Caco-2 (cell line): ENCODE measurements around the gene VPS52. TPM values are rescaled to one million over a fixed set of nuclear protein-coding genes. Genes with fewer than 3 reads are reported as not detected.

Experiments used
- BruUV-seq: library from RNA; stranded (reverse); fragments of 400-500 nt; replicated peaks from 2 replicates; lab custom pipeline; 2021; lab: Mats Ljungman, UMichigan
- CTCF ChIA-PET: fragments of 300-600 bp; sonication (Branson Sonifier 250); formaldehyde crosslinking; loops from one replicate; lab custom pipeline; 2022; ENCODE audit warnings: antibody characterized with exemption; lab: Charles Lee
- POLR2A ChIA-PET: fragments of 300-600 bp; sonication (Branson Sonifier 250); formaldehyde crosslinking; loops from one replicate; lab custom pipeline; 2022; ENCODE audit warnings: antibody characterized with exemption; lab: Charles Lee
- DNase-seq, 2 experiments: peaks; one replicate each; pipeline versions ENCODE4 v3.0.0 to v3.0.0-alpha.2; 2020 to 2022
- H3K27me3 ChIP-seq: replicated peaks from 2 replicates; pipeline ENCODE4 v1.6.0; 2011; ENCODE audit warnings: low read length; ENCODE audit not compliant: control insufficient read depth, insufficient read depth
- H3K36me3 ChIP-seq: 2 replicates; pipeline ENCODE4 v1.5.1; 2011; ENCODE audit warnings: low read length; ENCODE audit not compliant: control insufficient read depth, insufficient read depth
- H3K4me1 ChIP-seq: fragments of 250-450 bp; sonication (Bioruptor Pico); 2 replicates; pipeline ENCODE4 v1.5.1; 2020; ENCODE audit warnings: mild to moderate bottlenecking
- H3K4me3 ChIP-seq: 2 replicates; pipeline ENCODE4 v1.5.1; 2011; ENCODE audit warnings: low read depth, mild to moderate bottlenecking, control low read depth, low read length
- H3K9me3 ChIP-seq: fragments of 250-450 bp; sonication (Bioruptor Pico); 2 replicates; pipeline ENCODE4 v1.5.1; 2020; ENCODE audit warnings: mild to moderate bottlenecking, moderate library complexity
- H3K27ac Mint-ChIP-seq: one replicate; pipeline ENCODE4 v1.8.0; 2022; ENCODE audit warnings: mixed read lengths; ENCODE audit not compliant: unreplicated experiment
- H3K27me3 Mint-ChIP-seq: one replicate; pipeline ENCODE4 v1.8.0; 2022; ENCODE audit warnings: mixed read lengths; ENCODE audit not compliant: insufficient read depth, unreplicated experiment
- H3K36me3 Mint-ChIP-seq: one replicate; pipeline ENCODE4 v1.8.0; 2022; ENCODE audit warnings: mild to moderate bottlenecking, mixed read lengths; ENCODE audit not compliant: insufficient read depth, unreplicated experiment
- H3K4me1 Mint-ChIP-seq: one replicate; pipeline ENCODE4 v1.8.0; 2022; ENCODE audit warnings: low read depth, mixed read lengths; ENCODE audit not compliant: unreplicated experiment
- H3K4me3 Mint-ChIP-seq: one replicate; pipeline ENCODE4 v1.8.0; 2022; ENCODE audit warnings: mild to moderate bottlenecking, moderate library complexity, mixed read lengths; ENCODE audit not compliant: unreplicated experiment
- H3K9me3 Mint-ChIP-seq: one replicate; pipeline ENCODE4 v1.8.0; 2022; ENCODE audit warnings: mixed read lengths; ENCODE audit not compliant: unreplicated experiment
- intact Hi-C: fragments of 100-400 bp; cut with micrococcal nuclease; formaldehyde crosslinking; loops from one replicate; pipeline ENCODE4 v1.10.0; 2022; ENCODE audit not compliant: unreplicated experiment
- total RNA-seq: library from RNA; stranded (reverse); gene quantifications from 2 replicates; pipeline ENCODE4 v1.2.3, GENCODE V29; 2022
- TF ChIP-seq, protein P1 (sequence below), 2 experiments: fragments of 200-600 bp in 1 of 2; IDR thresholded peaks; 1 replicate in 1 of 2; 2 replicates in 1 of 2; pipeline versions ENCODE4 v1.5.1 to v1.8.0; 2011 to 2022; ENCODE audit warnings: antibody characterized with exemption in 1 of 2, control low read depth in 1 of 2, inconsistent platforms in 1 of 2, low read depth in 1 of 2, low read length in 1 of 2, mild to moderate bottlenecking in 1 of 2, moderate library complexity in 1 of 2; ENCODE audit not compliant: insufficient read depth in 1 of 2, severe bottlenecking in 1 of 2, unreplicated experiment in 1 of 2

VPS52 gene
- total RNA-seq, 1 experiment from 2014 or later, result 55.6 TPM

DNA sequence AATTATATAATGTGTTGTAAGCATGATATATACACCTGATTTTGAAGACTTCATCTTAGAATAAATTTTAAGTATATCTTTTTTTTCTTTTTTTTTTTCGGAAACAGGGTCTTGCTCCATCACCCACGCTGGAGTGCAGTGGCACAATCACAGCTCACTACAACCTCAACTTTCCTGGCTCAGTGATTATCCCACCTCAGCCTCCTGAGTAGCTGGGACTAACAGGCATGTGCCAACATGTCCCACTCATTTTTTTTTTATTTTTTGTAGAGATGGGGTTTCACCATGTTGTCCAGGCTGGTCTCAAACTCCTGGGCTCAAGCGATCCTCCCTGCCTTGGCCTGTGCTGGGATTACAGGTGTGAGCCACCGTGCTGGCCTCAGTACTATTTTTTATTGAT lies 17.1 kb downstream of the VPS52 start:
- no peaks in the 10 kb centered on the region for H3K9me3 ChIP-seq
- H3K4me1 Mint-ChIP-seq, result peaks cover 10% of the 10 kb centered on the region
- intact Hi-C loops, result no loop called here
- H3K4me3 Mint-ChIP-seq, result no peak overlapping the region
- peaks cover 27% of the 10 kb centered on the region for H3K36me3 Mint-ChIP-seq
- CTCF ChIA-PET, result interaction anchor here (0.5 kb wide), 1 partner anchor 83 kb away, joined by 3 read pairs; no protein-coding TSS in a partner anchor
- no peak overlapping the region for H3K27ac Mint-ChIP-seq
- H3K4me1 ChIP-seq, result peaks cover 15% of the 10 kb centered on the region
- no peaks in the 10 kb centered on the region for H3K9me3 Mint-ChIP-seq
- no peaks in the 10 kb centered on the region; the same call in 1 of the 2 replicates for H3K36me3 ChIP-seq
- H3K4me3 ChIP-seq, result no peak overlapping the region
- H3K27me3 Mint-ChIP-seq, result no peaks in the 10 kb centered on the region
- DNase-seq, result no peak
- no peaks in the 10 kb centered on the region for H3K27me3 ChIP-seq
- POLR2A ChIA-PET, result no interaction called here
- no TSS peak for BruUV-seq
- TF ChIP-seq, protein P1, sequence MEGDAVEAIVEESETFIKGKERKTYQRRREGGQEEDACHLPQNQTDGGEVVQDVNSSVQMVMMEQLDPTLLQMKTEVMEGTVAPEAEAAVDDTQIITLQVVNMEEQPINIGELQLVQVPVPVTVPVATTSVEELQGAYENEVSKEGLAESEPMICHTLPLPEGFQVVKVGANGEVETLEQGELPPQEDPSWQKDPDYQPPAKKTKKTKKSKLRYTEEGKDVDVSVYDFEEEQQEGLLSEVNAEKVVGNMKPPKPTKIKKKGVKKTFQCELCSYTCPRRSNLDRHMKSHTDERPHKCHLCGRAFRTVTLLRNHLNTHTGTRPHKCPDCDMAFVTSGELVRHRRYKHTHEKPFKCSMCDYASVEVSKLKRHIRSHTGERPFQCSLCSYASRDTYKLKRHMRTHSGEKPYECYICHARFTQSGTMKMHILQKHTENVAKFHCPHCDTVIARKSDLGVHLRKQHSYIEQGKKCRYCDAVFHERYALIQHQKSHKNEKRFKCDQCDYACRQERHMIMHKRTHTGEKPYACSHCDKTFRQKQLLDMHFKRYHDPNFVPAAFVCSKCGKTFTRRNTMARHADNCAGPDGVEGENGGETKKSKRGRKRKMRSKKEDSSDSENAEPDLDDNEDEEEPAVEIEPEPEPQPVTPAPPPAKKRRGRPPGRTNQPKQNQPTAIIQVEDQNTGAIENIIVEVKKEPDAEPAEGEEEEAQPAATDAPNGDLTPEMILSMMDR (IDR thresholded peaks at IDR 0.05; ENCODE audit: insufficient read depth in 1 of 2, low read depth in 1 of 2, low read length in 1 of 2, severe bottlenecking in 1 of 2, unreplicated experiment in 1 of 2), result no peak

DNA sequence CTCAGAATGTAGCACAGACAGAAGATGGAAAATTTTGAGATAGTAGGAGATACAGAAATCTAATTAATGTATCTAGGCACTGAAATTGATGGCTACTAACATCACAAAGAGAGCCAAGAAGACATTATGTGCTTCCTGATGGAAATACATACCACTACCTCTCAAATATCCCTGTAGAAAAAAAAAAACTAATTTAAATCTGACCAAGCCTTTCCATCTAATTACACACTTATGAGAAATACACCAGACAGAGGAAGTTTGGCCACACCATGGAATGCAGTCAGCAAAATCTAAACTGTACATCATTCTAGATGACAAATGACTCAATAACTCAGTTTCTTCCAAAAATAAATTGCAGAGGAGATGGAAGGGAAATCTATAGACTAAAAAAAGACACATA lies 18.9 kb downstream of the VPS52 start:
- Mint-ChIP-seq H3K4me1 (peaks cover 10% of the 10 kb centered on the region), H3K36me3 (peaks cover 37% of the 10 kb centered on the region), H3K9me3 (no peaks in the 10 kb centered on the region), H3K4me3 (no peak overlapping the region), H3K27me3 (no peaks in the 10 kb centered on the region), H3K27ac (no peak overlapping the region)
- Histone ChIP-seq H3K27me3 (no peaks in the 10 kb centered on the region), H3K36me3 (no peaks in the 10 kb centered on the region), H3K4me3 (no peak overlapping the region), H3K9me3 (no peaks in the 10 kb centered on the region), H3K4me1 (peaks cover 5% of the 10 kb centered on the region; the same call in 1 of the 2 replicates)
- ChIA-PET POLR2A (no interaction called here), CTCF (no interaction called here)
- no peak for DNase-seq
- intact Hi-C loops, result no loop called here
- TF ChIP-seq, protein P1 (IDR thresholded peaks at IDR 0.05; ENCODE audit: insufficient read depth in 1 of 2, low read depth in 1 of 2, low read length in 1 of 2, severe bottlenecking in 1 of 2, unreplicated experiment in 1 of 2), result no peak
- no TSS peak for BruUV-seq

DNA sequence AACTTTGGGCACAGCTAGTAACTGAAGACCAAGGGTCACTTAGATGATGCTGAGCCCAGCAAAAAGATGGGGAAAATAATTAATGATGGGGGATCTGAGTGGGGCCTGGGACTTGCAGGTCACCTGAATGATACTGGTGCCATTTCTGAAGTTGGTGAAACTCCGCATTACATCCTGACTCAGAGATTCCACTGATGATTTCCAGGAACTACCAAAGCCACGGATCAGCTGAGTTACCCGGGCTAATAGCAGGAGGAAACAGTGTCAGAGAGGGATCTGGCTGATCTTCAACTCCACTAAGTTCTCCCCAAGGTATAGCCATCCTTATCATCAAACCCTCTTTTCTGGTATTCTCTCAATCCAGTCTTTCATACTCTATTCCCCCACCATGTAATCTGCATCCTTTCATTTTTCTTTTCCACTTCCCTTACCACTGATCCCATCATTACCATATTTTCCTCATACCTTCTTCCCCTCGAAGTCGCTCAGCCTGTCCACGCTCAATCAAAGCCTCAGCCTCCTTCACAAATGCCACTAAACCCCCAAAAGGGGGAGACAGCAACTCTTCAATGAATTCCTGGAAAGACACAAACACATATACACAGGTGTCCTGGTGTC lies 20.2 kb downstream of the VPS52 start:
- TF ChIP-seq, protein P1 (IDR thresholded peaks at IDR 0.05; ENCODE audit: insufficient read depth in 1 of 2, low read depth in 1 of 2, low read length in 1 of 2, severe bottlenecking in 1 of 2, unreplicated experiment in 1 of 2), result no peak
- Mint-ChIP-seq H3K27ac (no peak overlapping the region), H3K36me3 (peaks cover 33% of the 10 kb centered on the region), H3K9me3 (no peaks in the 10 kb centered on the region), H3K4me1 (peaks cover 10% of the 10 kb centered on the region), H3K4me3 (no peak overlapping the region), H3K27me3 (no peaks in the 10 kb centered on the region)
- H3K27me3 ChIP-seq, result no peaks in the 10 kb centered on the region
- no peak overlapping the region for H3K4me3 ChIP-seq
- peaks cover 5% of the 10 kb centered on the region; the same call in 1 of the 2 replicates for H3K4me1 ChIP-seq
- no peaks in the 10 kb centered on the region for H3K36me3 ChIP-seq
- intact Hi-C loops, result no loop called here
- no peaks in the 10 kb centered on the region for H3K9me3 ChIP-seq
- no TSS peak for BruUV-seq
- CTCF ChIA-PET, result no interaction called here
- POLR2A ChIA-PET, result no interaction called here
- DNase-seq, result no peak
